Measurements from ENCODE around the gene STAC3. TPM values are rescaled to one million over a fixed set of nuclear protein-coding genes. Genes with fewer than 3 reads are reported as not detected.
"Not testable (repeated sequence)": the region's sequence is repeated elsewhere in the genome, so short reads cannot be mapped to it uniquely, and the experiment has no call there.

STAC3 gene
- total RNA-seq, 4 donors from 2014 or later: 1.9 to 6.6 (median 2.4) TPM

DNA sequence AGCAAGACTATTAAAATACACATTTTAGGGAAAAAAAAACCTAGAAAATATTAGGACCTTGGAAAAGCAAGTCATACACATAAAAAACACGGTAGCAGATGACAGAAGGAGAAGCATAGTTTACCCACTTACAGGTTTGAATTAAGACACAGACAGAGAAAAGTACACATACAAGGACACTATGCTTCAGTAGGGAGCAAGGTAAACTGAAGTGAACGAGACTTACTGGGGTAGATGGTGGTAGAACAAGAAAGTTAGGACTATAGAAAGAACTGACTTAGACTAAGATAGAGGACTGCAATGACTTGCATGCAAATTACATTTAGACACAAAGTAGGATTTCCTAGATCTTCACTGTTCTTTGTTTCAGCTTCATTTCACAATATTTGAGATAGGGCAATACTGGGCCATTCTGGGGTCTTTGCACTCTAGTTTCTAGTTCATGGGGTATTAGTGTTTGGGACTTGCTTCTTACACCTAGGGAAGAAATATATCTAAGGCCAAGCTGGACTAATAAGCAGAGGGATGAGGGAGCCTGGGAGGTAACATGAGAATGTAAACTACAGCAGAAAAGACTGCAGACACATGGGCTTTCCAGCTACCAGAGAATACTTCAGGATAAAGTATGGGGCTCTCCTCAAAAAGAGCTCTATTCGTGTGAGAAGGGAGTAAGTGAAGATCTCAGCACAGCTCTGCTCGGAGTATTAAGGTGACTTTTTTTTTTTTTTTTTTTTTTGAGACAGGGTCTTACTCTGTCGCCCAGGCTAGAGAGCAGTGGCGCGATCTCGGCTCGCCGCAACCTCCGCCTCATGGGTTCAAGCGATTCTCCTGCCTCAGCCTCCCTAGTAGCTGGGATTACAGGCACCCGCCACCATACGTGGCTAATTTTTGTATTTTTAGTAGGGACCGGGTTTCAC lies 27.7 kb upstream of the STAC3 start:
- DNase-seq: no peak
- peaks cover 0 to 13% (median 3%) of the 10 kb centered on the region in 4 donors for H3K4me1 ChIP-seq

DNA sequence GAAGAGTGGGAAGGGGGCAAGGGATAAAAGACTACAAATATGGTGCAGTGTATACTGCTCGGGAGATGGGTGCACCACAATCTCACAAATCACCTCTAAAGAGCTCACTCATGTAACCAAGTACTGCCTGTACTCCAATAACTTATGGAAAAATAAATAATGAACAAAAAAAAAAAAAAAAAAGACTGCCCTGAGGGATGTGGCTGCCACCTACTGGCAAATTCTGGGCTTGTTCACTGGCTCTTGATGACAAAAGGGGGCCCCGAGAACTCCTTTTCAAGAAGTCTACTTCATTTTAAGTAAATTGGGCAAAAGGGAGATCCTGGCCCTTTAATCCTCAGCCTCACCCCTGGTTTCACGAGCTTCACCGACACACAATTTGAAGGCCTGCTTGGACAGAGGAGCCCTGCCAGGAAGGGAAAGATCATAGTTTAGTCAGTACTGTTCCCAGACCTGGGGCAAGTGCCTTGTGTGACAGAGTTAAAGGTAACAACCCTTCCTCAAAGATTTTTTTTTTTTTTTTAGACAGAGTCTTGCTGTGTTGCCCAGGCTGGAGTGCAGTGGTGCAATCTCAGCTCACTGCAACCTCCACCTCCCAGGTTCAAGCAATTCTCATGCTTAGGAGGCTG lies 26.1 kb upstream of the STAC3 start:
- no peaks in the 10 kb centered on the region for H3K9me3 ChIP-seq
- no peak for DNase-seq
- no peak overlapping the region for H3K27ac ChIP-seq
- H3K4me3 ChIP-seq: no peak overlapping the region
- peaks cover 0 to 72% (median 0%) of the 10 kb centered on the region in 3 donors for H3K36me3 ChIP-seq
- H3K4me1 ChIP-seq: peaks cover 0 to 13% (median 3%) of the 10 kb centered on the region in 4 donors
- no peak for TF ChIP-seq POLR2A (IDR thresholded peaks at IDR 0.05)
- TF ChIP-seq, protein P1, sequence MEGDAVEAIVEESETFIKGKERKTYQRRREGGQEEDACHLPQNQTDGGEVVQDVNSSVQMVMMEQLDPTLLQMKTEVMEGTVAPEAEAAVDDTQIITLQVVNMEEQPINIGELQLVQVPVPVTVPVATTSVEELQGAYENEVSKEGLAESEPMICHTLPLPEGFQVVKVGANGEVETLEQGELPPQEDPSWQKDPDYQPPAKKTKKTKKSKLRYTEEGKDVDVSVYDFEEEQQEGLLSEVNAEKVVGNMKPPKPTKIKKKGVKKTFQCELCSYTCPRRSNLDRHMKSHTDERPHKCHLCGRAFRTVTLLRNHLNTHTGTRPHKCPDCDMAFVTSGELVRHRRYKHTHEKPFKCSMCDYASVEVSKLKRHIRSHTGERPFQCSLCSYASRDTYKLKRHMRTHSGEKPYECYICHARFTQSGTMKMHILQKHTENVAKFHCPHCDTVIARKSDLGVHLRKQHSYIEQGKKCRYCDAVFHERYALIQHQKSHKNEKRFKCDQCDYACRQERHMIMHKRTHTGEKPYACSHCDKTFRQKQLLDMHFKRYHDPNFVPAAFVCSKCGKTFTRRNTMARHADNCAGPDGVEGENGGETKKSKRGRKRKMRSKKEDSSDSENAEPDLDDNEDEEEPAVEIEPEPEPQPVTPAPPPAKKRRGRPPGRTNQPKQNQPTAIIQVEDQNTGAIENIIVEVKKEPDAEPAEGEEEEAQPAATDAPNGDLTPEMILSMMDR (IDR thresholded peaks at IDR 0.05): peak in 3 of 6 experiments; percentile 15 to 20 (median 17)
- no peaks in the 10 kb centered on the region for H3K27me3 ChIP-seq

More for the DNA sequence above, 27.7 kb upstream of the STAC3 start:
- TF ChIP-seq, protein P1 (IDR thresholded peaks at IDR 0.05): no peak
- TF ChIP-seq POLR2A (IDR thresholded peaks at IDR 0.05): no peak
- Histone ChIP-seq H3K9me3 (no peaks in the 10 kb centered on the region), H3K36me3 (peaks cover 0 to 70% (median 0%) of the 10 kb centered on the region in 3 donors), H3K27me3 (no peaks in the 10 kb centered on the region), H3K4me3 (no peak overlapping the region), H3K27ac (no peak overlapping the region)

DNA sequence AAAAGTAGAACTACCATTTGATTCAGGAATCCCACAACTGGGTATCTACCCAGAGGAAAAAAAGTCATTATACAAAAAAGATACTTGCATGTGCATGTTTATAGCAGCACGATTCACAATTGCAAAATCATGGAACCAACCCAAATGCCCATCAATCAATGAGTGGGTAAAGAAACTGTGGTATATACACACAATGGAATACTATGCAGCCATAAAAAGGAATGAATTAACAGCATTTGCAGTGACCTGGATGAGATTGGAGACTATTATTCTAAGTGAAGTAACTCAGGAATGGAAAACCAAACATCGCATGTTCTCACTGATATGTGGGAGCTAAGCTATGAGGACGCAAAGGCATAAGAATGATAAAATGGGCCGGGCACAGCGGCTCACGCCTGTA lies 25.2 kb upstream of the STAC3 start:
- H3K4me3 ChIP-seq, DNase-seq, H3K9me3 ChIP-seq, H3K27ac ChIP-seq, H3K27me3 ChIP-seq: not testable (repeated sequence)
- Histone ChIP-seq H3K4me1 (peaks cover 0 to 13% (median 3%) of the 10 kb centered on the region in 4 donors), H3K36me3 (peaks cover 0 to 67% (median 0%) of the 10 kb centered on the region in 3 donors)

DNA sequence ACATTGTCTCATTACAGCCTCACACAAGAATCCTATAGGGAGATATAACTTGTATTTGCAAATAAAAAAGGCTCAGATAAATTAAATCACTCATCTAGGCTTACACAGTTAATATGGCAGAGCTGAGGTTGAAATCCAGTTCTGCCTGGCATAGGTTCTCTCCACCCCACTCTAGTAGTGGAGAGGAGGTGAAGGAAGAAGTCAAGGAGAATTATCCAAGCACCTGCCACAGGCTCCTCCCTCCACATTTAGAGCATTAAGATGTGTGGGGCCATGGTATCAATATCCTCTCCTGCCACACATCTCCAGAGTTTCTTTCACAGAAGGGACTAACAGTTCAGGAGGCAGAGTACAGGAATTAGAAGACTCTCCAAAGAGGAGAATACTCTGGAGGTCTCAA lies 22.5 kb upstream of the STAC3 start:
- DNase-seq: no peak
- Histone ChIP-seq H3K9me3 (no peaks in the 10 kb centered on the region), H3K4me1 (no peaks in the 10 kb centered on the region), H3K36me3 (peaks cover 0 to 69% (median 0%) of the 10 kb centered on the region in 3 donors), H3K27me3 (no peaks in the 10 kb centered on the region), H3K27ac (no peak overlapping the region), H3K4me3 (no peak overlapping the region)
- TF ChIP-seq POLR2A (IDR thresholded peaks at IDR 0.05): no peak
- TF ChIP-seq, protein P1 (IDR thresholded peaks at IDR 0.05): no peak

DNA sequence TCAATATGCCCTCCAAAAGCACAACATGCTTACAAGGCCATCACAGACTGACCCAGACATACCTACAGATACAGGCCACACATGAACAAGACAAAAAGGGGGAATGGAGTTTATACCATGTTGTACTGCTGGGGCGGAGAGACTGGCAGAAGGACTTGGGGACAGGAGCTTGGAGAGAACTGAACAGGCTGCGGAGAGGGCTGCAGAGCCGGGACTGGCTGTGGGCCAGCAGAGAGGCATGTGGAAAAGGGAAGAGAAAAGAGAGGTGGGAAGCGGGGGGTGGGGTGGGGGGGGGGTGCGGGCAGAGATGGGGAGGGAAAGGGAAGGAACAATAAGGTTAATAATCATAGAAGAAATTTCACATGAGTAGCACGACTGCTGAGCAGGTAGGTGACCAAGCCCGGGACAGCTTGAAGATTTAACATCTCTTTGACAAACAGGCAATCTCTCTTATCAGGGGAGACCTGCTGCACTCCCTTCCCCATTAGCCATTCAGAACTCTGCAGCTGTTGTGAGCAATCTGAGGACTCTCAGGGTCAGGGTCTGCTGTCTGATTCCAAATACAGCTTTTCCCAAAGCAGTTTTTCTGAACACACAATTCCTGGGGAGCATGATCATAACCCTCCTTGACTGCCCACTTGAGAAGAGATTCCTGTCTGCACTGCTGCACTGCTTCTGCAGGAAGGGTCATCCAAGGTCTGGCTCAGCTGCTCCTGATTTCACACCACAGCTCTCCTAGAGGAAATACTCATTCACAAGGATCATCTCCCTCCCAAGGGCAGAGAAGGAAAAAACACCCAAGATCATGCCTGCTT lies 21.6 kb upstream of the STAC3 start:
- Histone ChIP-seq H3K4me3 (no peak overlapping the region), H3K27ac (no peak overlapping the region), H3K9me3 (no peaks in the 10 kb centered on the region), H3K36me3 (peaks cover 0 to 69% (median 0%) of the 10 kb centered on the region in 3 donors), H3K4me1 (no peaks in the 10 kb centered on the region), H3K27me3 (no peaks in the 10 kb centered on the region)
- no peak for DNase-seq
- no peak for TF ChIP-seq POLR2A (IDR thresholded peaks at IDR 0.05)
- TF ChIP-seq, protein P1 (IDR thresholded peaks at IDR 0.05): no peak
